T-helper 22 cell (primary cell): ENCODE results near the gene CNKSR3.

Source experiments
- DNase-seq: peaks from one replicate; pipeline ENCODE4 v3.0.0-alpha.2; 2020; ENCODE audit warnings: low read depth

CNKSR3 gene

GRCh38 chr6:154502553-154502952 is 7.9 kb downstream of the CNKSR3 start:
- DNase-seq: no peak

GRCh38 chr6:154501578-154501868 is 9.0 kb downstream of the CNKSR3 start:
- DNase-seq: no peak

- no peak for DNase-seq
These were observed 9.5 kb downstream of the CNKSR3 start for GRCh38 chr6:154500769-154501577.

GRCh38 chr6:154499855-154500589 is 10.5 kb downstream of the CNKSR3 start:
- DNase-seq: no peak

- no peak for DNase-seq
These were observed 12.0 kb downstream of the CNKSR3 start for GRCh38 chr6:154498340-154498934.

GRCh38 chr6:154496793-154497517 is 13.5 kb downstream of the CNKSR3 start:
- no peak for DNase-seq

- no peak for DNase-seq
These were observed 14.3 kb downstream of the CNKSR3 start for GRCh38 chr6:154496186-154496585.

- no peak for DNase-seq
These were observed 15.7 kb downstream of the CNKSR3 start for GRCh38 chr6:154494592-154495311.

- DNase-seq: no peak
These were observed 18.7 kb downstream of the CNKSR3 start for GRCh38 chr6:154491567-154492470.

- no peak for DNase-seq
These were observed 20.7 kb downstream of the CNKSR3 start for GRCh38 chr6:154489822-154490221.

- no peak for DNase-seq
These were observed 21.6 kb downstream of the CNKSR3 start for GRCh38 chr6:154488802-154489437.

GRCh38 chr6:154488248-154488593 is 22.3 kb downstream of the CNKSR3 start:
- no peak for DNase-seq

GRCh38 chr6:154487367-154488247 is 22.9 kb downstream of the CNKSR3 start:
- DNase-seq: no peak

GRCh38 chr6:154485815-154486214 is 24.7 kb downstream of the CNKSR3 start:
- DNase-seq: no peak

GRCh38 chr6:154484942-154485341 is 25.5 kb downstream of the CNKSR3 start:
- no peak for DNase-seq

GRCh38 chr6:154482858-154483257 is 27.6 kb downstream of the CNKSR3 start:
- no peak for DNase-seq

- no peak for DNase-seq
These were observed 28.9 kb downstream of the CNKSR3 start for GRCh38 chr6:154481521-154482013.

- DNase-seq: no peak
These were observed 30.5 kb downstream of the CNKSR3 start for GRCh38 chr6:154479771-154480639.
